Measurements from ENCODE around the gene MARCHF2.

The MARCHF2 gene

DNA sequence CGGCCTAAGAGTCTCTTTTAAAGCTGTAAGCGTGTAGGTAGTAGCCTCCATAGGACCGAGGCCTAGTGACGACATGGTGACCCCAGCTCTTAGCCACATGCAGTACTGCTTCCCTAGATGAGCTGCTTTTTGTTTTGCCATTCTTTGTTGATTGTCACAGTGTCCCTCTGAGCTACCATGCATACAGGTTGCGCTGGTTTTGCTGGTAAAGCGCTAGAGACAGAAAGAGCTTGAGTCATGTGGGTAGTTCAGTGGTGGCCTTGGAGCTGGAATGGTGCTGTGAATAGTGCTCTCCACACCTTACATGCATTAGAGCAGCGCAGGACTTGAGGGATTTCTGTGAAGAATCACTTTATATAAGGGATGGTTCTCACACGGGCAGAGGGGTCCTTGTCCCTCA is 36.7 kb downstream of the MARCHF2 start:
- Histone ChIP-seq H4K5ac (ENCODE audit: low read length) (no peak overlapping the region), H2BK5ac (ENCODE audit: low read length) (no peak overlapping the region), H3K56ac (ENCODE audit: low read length) (peak overlapping the region; percentile 1), H3K4me3 (ENCODE audit: low read length) (no peak overlapping the region), H4K8ac (ENCODE audit: low read depth, low read length) (no peak overlapping the region), H2BK15ac (replicated peaks; ENCODE audit: low read depth) (no peak overlapping the region), H3K18ac (ENCODE audit: low read length) (no peak overlapping the region), H3K79me2 (ENCODE audit: control insufficient read depth, insufficient read depth, low read length) (peaks cover 95% of the 10 kb centered on the region), H2BK120ac (ENCODE audit: low read depth, low read length) (no peak overlapping the region), H3K4ac (ENCODE audit: low read depth, low read length) (no peak overlapping the region), H3K9ac (ENCODE audit: low read length) (no peak overlapping the region), H3K27me3 (ENCODE audit: insufficient read depth, low read length, poor library complexity) (no peaks in the 10 kb centered on the region), H3K23ac (ENCODE audit: low read length) (no peak overlapping the region), H3K4me2 (ENCODE audit: low read length) (no peak overlapping the region), H2AK5ac (ENCODE audit: low read length) (no peak overlapping the region), H3K36me3 (ENCODE audit: control insufficient read depth, insufficient read depth, low read length) (no peaks in the 10 kb centered on the region), H3K79me1 (ENCODE audit: low read length) (no peaks in the 10 kb centered on the region), H3K27ac (ENCODE audit: low read depth, low read length) (no peak overlapping the region), H3K4me1 (ENCODE audit: control insufficient read depth, low read depth, low read length) (peaks cover 17% of the 10 kb centered on the region)
- WGBS (ENCODE audit: extremely low coverage, insufficient coverage, low lambda C conversion rate): no CpG with 5 or more reads among the region's 8 CpGs
- peak; percentile 74 for DNase-seq

GRCh38 chr19:8451377-8451776 is 38.3 kb downstream of the MARCHF2 start:
- Histone ChIP-seq H3K4me1 (ENCODE audit: control insufficient read depth, low read depth, low read length) (peaks cover 22% of the 10 kb centered on the region), H3K56ac (ENCODE audit: low read length) (no peak overlapping the region), H3K4me3 (ENCODE audit: low read length) (no peak overlapping the region), H3K79me2 (ENCODE audit: control insufficient read depth, insufficient read depth, low read length) (peaks cover 95% of the 10 kb centered on the region), H4K5ac (ENCODE audit: low read length) (no peak overlapping the region), H3K23ac (ENCODE audit: low read length) (no peak overlapping the region), H2BK120ac (ENCODE audit: low read depth, low read length) (no peak overlapping the region), H3K4ac (ENCODE audit: low read depth, low read length) (no peak overlapping the region), H2BK5ac (ENCODE audit: low read length) (no peak overlapping the region), H3K79me1 (ENCODE audit: low read length) (no peaks in the 10 kb centered on the region), H2AK5ac (ENCODE audit: low read length) (no peak overlapping the region), H3K36me3 (ENCODE audit: control insufficient read depth, insufficient read depth, low read length) (no peaks in the 10 kb centered on the region), H3K4me2 (ENCODE audit: low read length) (no peak overlapping the region), H3K27ac (ENCODE audit: low read depth, low read length) (peak overlapping the region; percentile 68), H2BK15ac (replicated peaks; ENCODE audit: low read depth) (no peak overlapping the region), H3K27me3 (ENCODE audit: insufficient read depth, low read length, poor library complexity) (no peaks in the 10 kb centered on the region), H3K18ac (ENCODE audit: low read length) (no peak overlapping the region), H4K8ac (ENCODE audit: low read depth, low read length) (no peak overlapping the region), H3K9ac (ENCODE audit: low read length) (no peak overlapping the region)
- no CpG with 5 or more reads among the region's 6 CpGs for WGBS (ENCODE audit: extremely low coverage, insufficient coverage, low lambda C conversion rate)
- no peak for DNase-seq

- Histone ChIP-seq H3K4me1 (ENCODE audit: control insufficient read depth, low read depth, low read length) (peaks cover 22% of the 10 kb centered on the region), H3K27me3 (ENCODE audit: insufficient read depth, low read length, poor library complexity) (no peaks in the 10 kb centered on the region), H2BK120ac (ENCODE audit: low read depth, low read length) (no peak overlapping the region), H2BK15ac (replicated peaks; ENCODE audit: low read depth) (no peak overlapping the region), H3K4ac (ENCODE audit: low read depth, low read length) (no peak overlapping the region), H3K23ac (ENCODE audit: low read length) (no peak overlapping the region), H2AK5ac (ENCODE audit: low read length) (no peak overlapping the region), H3K79me1 (ENCODE audit: low read length) (no peaks in the 10 kb centered on the region), H3K27ac (ENCODE audit: low read depth, low read length) (peak overlapping the region; percentile 68), H3K79me2 (ENCODE audit: control insufficient read depth, insufficient read depth, low read length) (peaks cover 95% of the 10 kb centered on the region), H4K8ac (ENCODE audit: low read depth, low read length) (no peak overlapping the region), H3K4me3 (ENCODE audit: low read length) (no peak overlapping the region), H3K4me2 (ENCODE audit: low read length) (no peak overlapping the region), H3K56ac (ENCODE audit: low read length) (no peak overlapping the region), H3K9ac (ENCODE audit: low read length) (no peak overlapping the region), H3K18ac (ENCODE audit: low read length) (no peak overlapping the region), H2BK5ac (ENCODE audit: low read length) (no peak overlapping the region), H4K5ac (ENCODE audit: low read length) (no peak overlapping the region), H3K36me3 (ENCODE audit: control insufficient read depth, insufficient read depth, low read length) (peaks cover 3% of the 10 kb centered on the region)
- WGBS (ENCODE audit: extremely low coverage, insufficient coverage, low lambda C conversion rate): no CpG with 5 or more reads among the region's 3 CpGs
- peak; percentile 76 for DNase-seq
Observed at GRCh38 chr19:8451885-8452284, 38.8 kb downstream of the MARCHF2 start.

DNA sequence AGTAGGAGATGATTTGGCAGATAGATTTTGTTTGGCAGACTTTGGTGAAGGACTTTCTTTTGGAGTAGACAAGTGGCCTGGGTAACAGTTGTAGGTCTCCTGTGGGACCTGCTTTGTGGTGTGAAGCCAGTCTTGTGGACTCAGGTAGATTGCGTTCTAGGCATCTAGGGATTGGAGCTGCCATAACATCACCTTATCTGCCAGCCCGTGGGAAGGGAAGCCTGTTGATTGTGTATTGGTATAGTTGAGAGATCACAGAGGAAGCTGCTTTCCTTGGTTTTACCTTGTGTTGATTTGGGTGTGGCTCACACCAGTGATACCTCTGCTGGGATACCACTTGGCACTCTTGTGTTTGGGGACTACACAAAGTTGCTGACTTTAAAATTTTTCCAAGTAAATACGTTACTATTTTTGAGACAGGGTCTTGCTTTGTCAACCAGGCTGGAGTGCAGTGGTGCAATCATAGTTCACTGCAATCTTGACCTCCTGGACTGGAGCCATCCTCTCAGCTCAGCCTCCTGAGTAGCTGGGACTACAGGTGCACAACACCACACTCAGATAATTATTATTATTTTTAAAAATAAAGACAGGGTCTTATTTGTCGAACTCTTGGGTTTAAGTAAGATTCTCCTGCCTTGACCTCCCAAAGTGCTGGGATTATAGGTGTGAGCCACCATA is 39.5 kb downstream of the MARCHF2 start:
- Histone ChIP-seq H3K9ac (ENCODE audit: low read length) (peak overlapping the region; percentile 5), H3K4me3 (ENCODE audit: low read length) (no peak overlapping the region), H2BK5ac (ENCODE audit: low read length) (no peak overlapping the region), H4K8ac (ENCODE audit: low read depth, low read length) (no peak overlapping the region), H3K4me1 (ENCODE audit: control insufficient read depth, low read depth, low read length) (peaks cover 22% of the 10 kb centered on the region), H2BK15ac (replicated peaks; ENCODE audit: low read depth) (no peak overlapping the region), H3K23ac (ENCODE audit: low read length) (no peak overlapping the region), H3K27ac (ENCODE audit: low read depth, low read length) (no peak overlapping the region), H2BK120ac (ENCODE audit: low read depth, low read length) (no peak overlapping the region), H3K4me2 (ENCODE audit: low read length) (no peak overlapping the region), H3K56ac (ENCODE audit: low read length) (no peak overlapping the region), H3K27me3 (ENCODE audit: insufficient read depth, low read length, poor library complexity) (no peaks in the 10 kb centered on the region), H2AK5ac (ENCODE audit: low read length) (no peak overlapping the region), H3K79me1 (ENCODE audit: low read length) (no peaks in the 10 kb centered on the region), H3K36me3 (ENCODE audit: control insufficient read depth, insufficient read depth, low read length) (peaks cover 3% of the 10 kb centered on the region), H4K5ac (ENCODE audit: low read length) (no peak overlapping the region), H3K79me2 (ENCODE audit: control insufficient read depth, insufficient read depth, low read length) (peaks cover 93% of the 10 kb centered on the region), H3K4ac (ENCODE audit: low read depth, low read length) (no peak overlapping the region), H3K18ac (ENCODE audit: low read length) (no peak overlapping the region)
- WGBS (ENCODE audit: extremely low coverage, insufficient coverage, low lambda C conversion rate): no CpG with 5 or more reads among the region's 4 CpGs
- peak; percentile 78 for DNase-seq

GRCh38 chr19:8453616-8454015 is 40.5 kb downstream of the MARCHF2 start:
- no peak overlapping the region for H3K4me3 ChIP-seq (ENCODE audit: low read length)
- H3K4ac ChIP-seq (ENCODE audit: low read depth, low read length): no peak overlapping the region
- H4K5ac ChIP-seq (ENCODE audit: low read length): no peak overlapping the region
- peaks cover 3% of the 10 kb centered on the region for H3K36me3 ChIP-seq (ENCODE audit: control insufficient read depth, insufficient read depth, low read length)
- no peak overlapping the region for H4K8ac ChIP-seq (ENCODE audit: low read depth, low read length)
- peaks cover 94% of the 10 kb centered on the region for H3K79me2 ChIP-seq (ENCODE audit: control insufficient read depth, insufficient read depth, low read length)
- H2AK5ac ChIP-seq (ENCODE audit: low read length): no peak overlapping the region
- no peak overlapping the region for H3K27ac ChIP-seq (ENCODE audit: low read depth, low read length)
- no peak overlapping the region for H3K56ac ChIP-seq (ENCODE audit: low read length)
- peaks cover 20% of the 10 kb centered on the region for H3K4me1 ChIP-seq (ENCODE audit: control insufficient read depth, low read depth, low read length)
- H2BK5ac ChIP-seq (ENCODE audit: low read length): no peak overlapping the region
- DNase-seq: no peak
- peak overlapping the region; percentile 4 for H3K9ac ChIP-seq (ENCODE audit: low read length)
- H3K27me3 ChIP-seq (ENCODE audit: insufficient read depth, low read length, poor library complexity): no peaks in the 10 kb centered on the region
- H3K4me2 ChIP-seq (ENCODE audit: low read length): no peak overlapping the region
- no peak overlapping the region for H2BK120ac ChIP-seq (ENCODE audit: low read depth, low read length)
- H3K79me1 ChIP-seq (ENCODE audit: low read length): peaks cover 1% of the 10 kb centered on the region
- no peak overlapping the region for H3K23ac ChIP-seq (ENCODE audit: low read length)
- H2BK15ac ChIP-seq (replicated peaks; ENCODE audit: low read depth): no peak overlapping the region
- H3K18ac ChIP-seq (ENCODE audit: low read length): no peak overlapping the region
- WGBS (ENCODE audit: extremely low coverage, insufficient coverage, low lambda C conversion rate): no CpG with 5 or more reads among the region's 6 CpGs

DNA sequence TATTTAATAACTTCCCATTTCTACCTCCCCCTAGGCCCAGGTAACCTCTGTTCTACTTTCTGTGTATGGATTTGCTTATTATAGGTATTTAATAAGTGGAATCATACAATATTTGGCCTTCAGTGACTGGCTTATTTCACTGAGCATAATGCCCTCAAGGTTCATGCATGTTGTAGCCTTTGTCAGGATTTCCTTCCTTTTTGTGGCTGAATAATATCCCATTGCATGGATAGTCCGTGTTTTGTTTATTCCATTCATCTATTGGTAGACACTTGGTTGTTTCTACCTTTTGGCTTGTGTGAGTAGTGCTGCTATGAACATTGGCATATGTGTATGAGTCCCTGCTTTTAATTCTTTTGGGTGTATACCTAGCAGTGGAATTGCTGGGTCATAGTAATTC is 41.1 kb downstream of the MARCHF2 start:
- Histone ChIP-seq H3K4me3 (ENCODE audit: low read length) (no peak overlapping the region), H2AK5ac (ENCODE audit: low read length) (no peak overlapping the region), H3K27ac (ENCODE audit: low read depth, low read length) (no peak overlapping the region), H3K18ac (ENCODE audit: low read length) (no peak overlapping the region), H3K4ac (ENCODE audit: low read depth, low read length) (no peak overlapping the region), H2BK5ac (ENCODE audit: low read length) (no peak overlapping the region), H3K4me2 (ENCODE audit: low read length) (no peak overlapping the region), H2BK15ac (replicated peaks; ENCODE audit: low read depth) (no peak overlapping the region), H4K8ac (ENCODE audit: low read depth, low read length) (no peak overlapping the region), H3K56ac (ENCODE audit: low read length) (no peak overlapping the region), H3K9ac (ENCODE audit: low read length) (no peak overlapping the region), H3K4me1 (ENCODE audit: control insufficient read depth, low read depth, low read length) (peaks cover 20% of the 10 kb centered on the region), H3K79me1 (ENCODE audit: low read length) (peaks cover 1% of the 10 kb centered on the region), H3K79me2 (ENCODE audit: control insufficient read depth, insufficient read depth, low read length) (peaks cover 95% of the 10 kb centered on the region), H4K5ac (ENCODE audit: low read length) (no peak overlapping the region), H3K27me3 (ENCODE audit: insufficient read depth, low read length, poor library complexity) (no peaks in the 10 kb centered on the region), H3K36me3 (ENCODE audit: control insufficient read depth, insufficient read depth, low read length) (peaks cover 3% of the 10 kb centered on the region), H3K23ac (ENCODE audit: low read length) (no peak overlapping the region), H2BK120ac (ENCODE audit: low read depth, low read length) (no peak overlapping the region)
- no peak for DNase-seq
- no CpG with 5 or more reads among the region's 1 CpG for WGBS (ENCODE audit: extremely low coverage, insufficient coverage, low lambda C conversion rate)

All from mesendoderm (in vitro differentiated cells).